ENCODE results near the gene STT3A. TPM values are rescaled to one million over a fixed set of nuclear protein-coding genes. Genes with fewer than 3 reads are reported as not detected.

STT3A gene
- polyA plus RNA-seq, 1 donor (not counting 4 experiments of a cell fraction or from before 2014, with no cell fraction given) = 183 TPM

DNA sequence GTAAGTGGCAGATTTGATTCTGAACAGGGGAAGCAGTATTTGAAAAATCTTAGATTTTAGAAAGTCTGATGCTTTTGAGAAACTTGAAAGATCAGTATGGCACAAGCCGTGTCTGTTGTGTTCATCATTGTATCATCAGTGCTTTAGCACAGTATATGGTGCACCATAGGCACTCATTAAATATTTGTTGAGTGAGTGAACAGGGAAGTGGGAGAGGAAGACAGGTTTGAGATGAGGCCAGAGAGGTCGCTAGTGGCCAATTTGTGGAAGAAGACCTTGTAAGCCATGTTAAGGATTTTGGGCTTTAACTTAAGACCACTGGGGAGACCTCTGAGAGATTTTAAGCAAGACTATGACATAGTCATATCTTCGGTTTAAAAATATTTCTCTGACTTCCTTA is 45.2 kb downstream of the STT3A start:
- H3K36me3 ChIP-seq (ENCODE audit: control insufficient read depth in 2 of 2, extremely low read depth in 1 of 2, insufficient read depth in 2 of 2, low read length in 2 of 2) = peaks cover 6 to 16% of the 10 kb centered on the region in 2 experiments
- no peaks in the 10 kb centered on the region for H4K20me1 ChIP-seq (ENCODE audit: control insufficient read depth, extremely low read depth, insufficient read depth, low read length)
- no peak overlapping the region for H3K4me3 ChIP-seq (ENCODE audit: control insufficient read depth in 2 of 3, extremely low read depth in 1 of 3, insufficient read depth in 2 of 3, low read depth in 1 of 3, low read length in 3 of 3)
- no peaks in the 10 kb centered on the region for H3K9me3 ChIP-seq (ENCODE audit: control insufficient read depth, low read depth, low read length)
- no peak overlapping the region for H3K4me2 ChIP-seq (ENCODE audit: control insufficient read depth, extremely low read depth, insufficient read depth, low read depth, low read length)
- no peak overlapping the region for H3K27ac ChIP-seq (ENCODE audit: control insufficient read depth, insufficient read depth, low read length)
- no peak overlapping the region for H2AFZ ChIP-seq (ENCODE audit: control insufficient read depth, low read length)
- H3K4me1 ChIP-seq (ENCODE audit: control insufficient read depth, extremely low read depth, insufficient read depth, low read length) = no peaks in the 10 kb centered on the region
- H3K9ac ChIP-seq (ENCODE audit: control insufficient read depth, extremely low read depth, insufficient read depth, low read length) = no peak overlapping the region
- no peak for FAIRE-seq
- no peaks in the 10 kb centered on the region for H3K27me3 ChIP-seq (ENCODE audit: control insufficient read depth, extremely low read depth, insufficient read depth, low read length)
- no peak for DNase-seq (ENCODE audit: low read depth, low spot score)
- dilution Hi-C loops (cut with MboI; ENCODE audit: extremely low pct_ligation_motif_present, low sequenced_read_pairs) = no loop called here
- H3K9me1 ChIP-seq (ENCODE audit: control insufficient read depth, extremely low read depth, insufficient read depth, low read length) = no peaks in the 10 kb centered on the region
- no peaks in the 10 kb centered on the region for H3K79me2 ChIP-seq (ENCODE audit: control insufficient read depth, insufficient read depth, low read length)
- no peak for TF ChIP-seq EZH2 (IDR thresholded peaks at IDR 0.05; ENCODE audit: low read length)
- TF ChIP-seq, protein P1, sequence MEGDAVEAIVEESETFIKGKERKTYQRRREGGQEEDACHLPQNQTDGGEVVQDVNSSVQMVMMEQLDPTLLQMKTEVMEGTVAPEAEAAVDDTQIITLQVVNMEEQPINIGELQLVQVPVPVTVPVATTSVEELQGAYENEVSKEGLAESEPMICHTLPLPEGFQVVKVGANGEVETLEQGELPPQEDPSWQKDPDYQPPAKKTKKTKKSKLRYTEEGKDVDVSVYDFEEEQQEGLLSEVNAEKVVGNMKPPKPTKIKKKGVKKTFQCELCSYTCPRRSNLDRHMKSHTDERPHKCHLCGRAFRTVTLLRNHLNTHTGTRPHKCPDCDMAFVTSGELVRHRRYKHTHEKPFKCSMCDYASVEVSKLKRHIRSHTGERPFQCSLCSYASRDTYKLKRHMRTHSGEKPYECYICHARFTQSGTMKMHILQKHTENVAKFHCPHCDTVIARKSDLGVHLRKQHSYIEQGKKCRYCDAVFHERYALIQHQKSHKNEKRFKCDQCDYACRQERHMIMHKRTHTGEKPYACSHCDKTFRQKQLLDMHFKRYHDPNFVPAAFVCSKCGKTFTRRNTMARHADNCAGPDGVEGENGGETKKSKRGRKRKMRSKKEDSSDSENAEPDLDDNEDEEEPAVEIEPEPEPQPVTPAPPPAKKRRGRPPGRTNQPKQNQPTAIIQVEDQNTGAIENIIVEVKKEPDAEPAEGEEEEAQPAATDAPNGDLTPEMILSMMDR (optimal IDR thresholded peaks at IDR 0.05 in 1 of 3, IDR thresholded peaks at IDR 0.05 in 1 of 3, conservative IDR thresholded peaks at IDR 0.05 in 1 of 3; ENCODE audit: extremely low read depth in 1 of 3, insufficient read depth in 2 of 3, low read length in 3 of 3) = no peak

DNA sequence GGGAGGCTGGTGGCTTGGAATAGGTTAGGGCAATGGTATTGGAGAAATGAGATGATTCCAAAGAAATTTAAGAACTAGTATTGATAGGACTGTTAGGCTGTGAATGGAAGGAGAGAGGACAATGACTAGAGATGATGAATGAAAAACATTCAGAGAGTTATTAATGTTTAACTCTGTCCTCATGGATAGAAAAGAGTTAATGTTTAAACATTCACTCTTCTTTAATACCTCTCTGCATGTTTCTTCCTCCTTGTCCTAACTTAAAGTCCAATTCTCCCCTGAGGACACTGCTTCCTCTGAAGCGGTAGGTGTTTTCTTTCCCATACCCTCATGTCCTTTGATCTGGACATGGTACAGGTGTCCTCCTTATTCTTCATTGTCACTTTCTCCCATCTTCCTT is 45.7 kb downstream of the STT3A start:
- no peaks in the 10 kb centered on the region for H4K20me1 ChIP-seq (ENCODE audit: control insufficient read depth, extremely low read depth, insufficient read depth, low read length)
- H3K4me2 ChIP-seq (ENCODE audit: control insufficient read depth, extremely low read depth, insufficient read depth, low read depth, low read length) = no peak overlapping the region
- TF ChIP-seq, protein P1 (optimal IDR thresholded peaks at IDR 0.05 in 1 of 3, IDR thresholded peaks at IDR 0.05 in 1 of 3, conservative IDR thresholded peaks at IDR 0.05 in 1 of 3; ENCODE audit: extremely low read depth in 1 of 3, insufficient read depth in 2 of 3, low read length in 3 of 3) = no peak
- no peak for TF ChIP-seq EZH2 (IDR thresholded peaks at IDR 0.05; ENCODE audit: low read length)
- no peaks in the 10 kb centered on the region for H3K9me3 ChIP-seq (ENCODE audit: control insufficient read depth, low read depth, low read length)
- dilution Hi-C loops (cut with MboI; ENCODE audit: extremely low pct_ligation_motif_present, low sequenced_read_pairs) = no loop called here
- no peak overlapping the region for H2AFZ ChIP-seq (ENCODE audit: control insufficient read depth, low read length)
- no peak for FAIRE-seq
- H3K4me1 ChIP-seq (ENCODE audit: control insufficient read depth, extremely low read depth, insufficient read depth, low read length) = no peaks in the 10 kb centered on the region
- H3K9ac ChIP-seq (ENCODE audit: control insufficient read depth, extremely low read depth, insufficient read depth, low read length) = no peak overlapping the region
- no peak overlapping the region for H3K27ac ChIP-seq (ENCODE audit: control insufficient read depth, insufficient read depth, low read length)
- no peak for DNase-seq (ENCODE audit: low read depth, low spot score)
- H3K36me3 ChIP-seq (ENCODE audit: control insufficient read depth in 2 of 2, extremely low read depth in 1 of 2, insufficient read depth in 2 of 2, low read length in 2 of 2) = peaks cover 6 to 14% of the 10 kb centered on the region in 2 experiments
- no peaks in the 10 kb centered on the region for H3K79me2 ChIP-seq (ENCODE audit: control insufficient read depth, insufficient read depth, low read length)
- H3K9me1 ChIP-seq (ENCODE audit: control insufficient read depth, extremely low read depth, insufficient read depth, low read length) = no peaks in the 10 kb centered on the region
- no peak overlapping the region for H3K4me3 ChIP-seq (ENCODE audit: control insufficient read depth in 2 of 3, extremely low read depth in 1 of 3, insufficient read depth in 2 of 3, low read depth in 1 of 3, low read length in 3 of 3)
- H3K27me3 ChIP-seq (ENCODE audit: control insufficient read depth, extremely low read depth, insufficient read depth, low read length) = no peaks in the 10 kb centered on the region
